HG02571 (cell line): Measurements from ENCODE around the gene BOD1.

Experiments
- ATAC-seq: cut with Tn5 transposase; IDR thresholded peaks from one replicate; pipeline ENCODE4 v1.9.1; 2021; ENCODE audit warnings: mild to moderate bottlenecking, moderate library complexity; ENCODE audit not compliant: unreplicated experiment

Gene BOD1

GRCh38 chr5:173642191-173642816 lies 25.9 kb upstream of the BOD1 start:
- no peak for ATAC-seq

GRCh38 chr5:173640156-173640804 lies 23.8 kb upstream of the BOD1 start:
- no peak for ATAC-seq

GRCh38 chr5:173638126-173639040 lies 21.9 kb upstream of the BOD1 start:
- no peak for ATAC-seq

GRCh38 chr5:173637340-173637739 lies 20.9 kb upstream of the BOD1 start:
- ATAC-seq, result no peak

GRCh38 chr5:173634465-173634983 lies 18.1 kb upstream of the BOD1 start:
- no peak for ATAC-seq

- no peak for ATAC-seq
Measured at GRCh38 chr5:173633304-173633703, 16.9 kb upstream of the BOD1 start.

- ATAC-seq, result no peak
Measured at GRCh38 chr5:173631478-173631877, 15.0 kb upstream of the BOD1 start.

- no peak for ATAC-seq
Measured at GRCh38 chr5:173630724-173631365, 14.4 kb upstream of the BOD1 start.

GRCh38 chr5:173629628-173630027 lies 13.2 kb upstream of the BOD1 start:
- no peak for ATAC-seq

- no peak for ATAC-seq
Measured at GRCh38 chr5:173628501-173628900, 12.1 kb upstream of the BOD1 start.

- no peak for ATAC-seq
Measured at GRCh38 chr5:173627860-173628392, 11.5 kb upstream of the BOD1 start.

- ATAC-seq, result no peak
Measured at GRCh38 chr5:173627271-173627670, 10.8 kb upstream of the BOD1 start.

- no peak for ATAC-seq
Measured at GRCh38 chr5:173626505-173626820, 10.0 kb upstream of the BOD1 start.

- ATAC-seq, result peak; percentile 70
Measured at GRCh38 chr5:173625673-173626504, 9.4 kb upstream of the BOD1 start.

- no peak for ATAC-seq
Measured at GRCh38 chr5:173625261-173625660, 8.8 kb upstream of the BOD1 start.

- ATAC-seq, result no peak
Measured at GRCh38 chr5:173624282-173624681, 7.8 kb upstream of the BOD1 start.

GRCh38 chr5:173623789-173624188 lies 7.3 kb upstream of the BOD1 start:
- ATAC-seq, result no peak

- no peak for ATAC-seq
Measured at GRCh38 chr5:173623296-173623771, 6.9 kb upstream of the BOD1 start.

GRCh38 chr5:173622183-173623047 lies 6.0 kb upstream of the BOD1 start:
- no peak for ATAC-seq
